PC-3 (cell line): ENCODE results near the gene RALB. TPM values are rescaled to one million over a fixed set of nuclear protein-coding genes. Genes with fewer than 3 reads are reported as not detected.
"Not testable (repeated sequence)": the region's sequence is repeated elsewhere in the genome, so short reads cannot be mapped to it uniquely, and the experiment has no call there.

Experiments
- ATAC-seq: fragments of 200-7000 bp; cut with Tn5 transposase; 2 replicates; pipeline ENCODE4 v1.9.1; 2020; ENCODE audit warnings: mild to moderate bottlenecking, moderate library complexity
- BruUV-seq: library from RNA; stranded (reverse); fragments of 400-500 nt; replicated peaks from 2 replicates; lab custom pipeline; 2021; lab: Mats Ljungman, UMichigan
- CTCF ChIA-PET: fragments of 300-600 bp; sonication (Branson Sonifier 250); formaldehyde crosslinking; loops from one replicate; lab custom pipeline; 2022; ENCODE audit warnings: antibody characterized with exemption; lab: Charles Lee
- POLR2A ChIA-PET: fragments of 300-600 bp; sonication (Branson Sonifier 250); formaldehyde crosslinking; loops from one replicate; lab custom pipeline; 2022; ENCODE audit warnings: antibody characterized with exemption; ENCODE audit not compliant: unreplicated experiment; lab: Charles Lee
- DNase-seq: peaks from one replicate; pipeline ENCODE4 v3.0.0-alpha.2; 2015
- H2AFZ ChIP-seq: fragments of 300-600 bp; sonication (generic); 2 replicates; pipeline ENCODE4 v1.6.0; 2016; ENCODE audit warnings: antibody characterized with exemption, low read length
- H3F3A ChIP-seq: fragments of 300-600 bp; sonication (generic); one replicate; pipeline ENCODE4 v1.6.0; 2017; ENCODE audit warnings: antibody characterized with exemption, low read length, control low read depth, mild to moderate bottlenecking; ENCODE audit not compliant: unreplicated experiment
- H3K27ac ChIP-seq: fragments of 300-600 bp; sonication (generic); 2 replicates; pipeline ENCODE4 v1.5.1; 2016; ENCODE audit warnings: mild to moderate bottlenecking, low read length
- H3K27me3 ChIP-seq: fragments of 300-600 bp; sonication (generic); 2 replicates; pipeline ENCODE4 v1.6.1; 2016; ENCODE audit warnings: low read length, mixed read lengths
- H3K36me3 ChIP-seq: fragments of 300-600 bp; sonication (generic); 2 replicates; pipeline ENCODE4 v1.6.1; 2016; ENCODE audit warnings: low read depth, mixed run types, low read length, mixed read lengths
- H3K4me1 ChIP-seq: fragments of 300-600 bp; sonication (generic); 2 replicates; pipeline ENCODE4 v1.5.1; 2016; ENCODE audit warnings: low read length; ENCODE audit not compliant: insufficient read depth
- H3K4me2 ChIP-seq: fragments of 300-600 bp; sonication (generic); 2 replicates; pipeline ENCODE4 v1.6.0; 2016; ENCODE audit warnings: low read length
- H3K4me3 ChIP-seq: fragments of 300-600 bp; sonication (generic); 2 replicates; pipeline ENCODE4 v1.5.1; 2016; ENCODE audit warnings: mild to moderate bottlenecking, low read length, mixed read lengths
- H3K79me2 ChIP-seq: fragments of 300-600 bp; sonication (generic); 2 replicates; pipeline ENCODE4 v1.6.1; 2017; ENCODE audit warnings: low read length, mixed read lengths
- H3K9ac ChIP-seq: fragments of 300-600 bp; sonication (generic); 2 replicates; pipeline ENCODE4 v1.6.0; 2016; ENCODE audit warnings: mild to moderate bottlenecking, low read length
- H3K9me2 ChIP-seq: fragments of 300-600 bp; sonication (generic); replicated peaks from 2 replicates; pipeline ENCODE4 v1.6.1; 2016; ENCODE audit warnings: mixed run types, low read length, mixed read lengths
- H3K9me3 ChIP-seq: fragments of 300-600 bp; sonication (generic); 2 replicates; pipeline ENCODE4 v1.6.1; 2016; ENCODE audit warnings: low read length, mixed read lengths
- H4K20me1 ChIP-seq: fragments of 300-600 bp; sonication (generic); 2 replicates; pipeline ENCODE4 v1.6.1; 2016; ENCODE audit warnings: low read length, mixed read lengths
- CTCF ChIP-seq: fragments of 300-600 bp; sonication (generic); conservative IDR thresholded peaks from 2 replicates; pipeline ENCODE4 v1.5.1; 2017; ENCODE audit warnings: antibody characterized with exemption, low read depth, mild to moderate bottlenecking, low read length
- EZH2 ChIP-seq: fragments of 300-600 bp; sonication (generic); IDR thresholded peaks from one replicate; pipeline ENCODE4 v1.6.1; 2017; ENCODE audit warnings: antibody characterized with exemption, mild to moderate bottlenecking, low read length; ENCODE audit not compliant: unreplicated experiment
- EZH2phosphoT487 ChIP-seq: fragments of 300-600 bp; sonication (generic); IDR thresholded peaks from 2 replicates; pipeline ENCODE4 v1.6.1; 2018; ENCODE audit warnings: mild to moderate bottlenecking, antibody characterized with exemption, low read length, borderline replicate concordance
- intact Hi-C: fragments of 100-400 bp; cut with micrococcal nuclease; formaldehyde crosslinking; loops from 2 replicates; pipeline ENCODE4 v1.9.0; 2023
- total RNA-seq: library from RNA; depleted of rRNA; stranded (reverse); fragments of >200 nt; gene quantifications from 2 replicates; pipeline ENCODE4 v1.2.3, GENCODE V29; 2014

RALB gene
- total RNA-seq, 1 experiment from 2014 or later: 57.9 TPM

- no peak for DNase-seq
- no peak for ATAC-seq
- ChIA-PET POLR2A (no interaction called here), CTCF (no interaction called here)
- no peak overlapping the region for H2AFZ ChIP-seq
- no peaks in the 10 kb centered on the region for H3K4me1 ChIP-seq
- H3K79me2 ChIP-seq: no peaks in the 10 kb centered on the region
- intact Hi-C loops: no loop called here
- H4K20me1 ChIP-seq: no peaks in the 10 kb centered on the region
- no peak overlapping the region for H3K4me3 ChIP-seq
- no TSS peak for BruUV-seq
- TF ChIP-seq EZH2: no peak
- no peak for TF ChIP-seq CTCF
- TF ChIP-seq EZH2phosphoT487: no peak
- no peaks in the 10 kb centered on the region for H3K9me3 ChIP-seq
- H3K4me2 ChIP-seq: no peak overlapping the region
- no peak overlapping the region for H3K9ac ChIP-seq
- H3K9me2 ChIP-seq: no peaks in the 10 kb centered on the region
- H3F3A ChIP-seq: no peaks in the 10 kb centered on the region
- H3K27ac ChIP-seq: no peak overlapping the region
- H3K27me3 ChIP-seq: no peaks in the 10 kb centered on the region
- no peaks in the 10 kb centered on the region for H3K36me3 ChIP-seq
Observed at GRCh38 chr2:120319123-120319522, 66.5 kb downstream of the RALB start.

- Histone ChIP-seq H3K27ac (no peak overlapping the region), H3K4me1 (no peaks in the 10 kb centered on the region), H3K9me3 (no peaks in the 10 kb centered on the region), H3K36me3 (no peaks in the 10 kb centered on the region), H3K27me3 (no peaks in the 10 kb centered on the region), H2AFZ (no peak overlapping the region), H4K20me1 (no peaks in the 10 kb centered on the region), H3F3A (no peaks in the 10 kb centered on the region), H3K4me3 (no peak overlapping the region), H3K9me2 (no peaks in the 10 kb centered on the region), H3K79me2 (no peaks in the 10 kb centered on the region), H3K9ac (no peak overlapping the region), H3K4me2 (no peak overlapping the region)
- no TSS peak for BruUV-seq
- ChIA-PET CTCF (no interaction called here), POLR2A (no interaction called here)
- TF ChIP-seq CTCF (no peak), EZH2 (no peak), EZH2phosphoT487 (no peak)
- DNase-seq: no peak
- ATAC-seq: no peak
- intact Hi-C loops: no loop called here
Observed at GRCh38 chr2:120319686-120320317, 67.2 kb downstream of the RALB start.

- no peak for ATAC-seq
- Histone ChIP-seq H3K4me3 (no peak overlapping the region), H3F3A (no peaks in the 10 kb centered on the region), H3K36me3 (no peaks in the 10 kb centered on the region), H3K27me3 (no peaks in the 10 kb centered on the region), H3K9ac (no peak overlapping the region), H3K79me2 (no peaks in the 10 kb centered on the region), H3K4me2 (no peak overlapping the region), H3K9me2 (no peaks in the 10 kb centered on the region), H3K9me3 (no peaks in the 10 kb centered on the region), H2AFZ (no peak overlapping the region), H4K20me1 (no peaks in the 10 kb centered on the region), H3K27ac (no peak overlapping the region), H3K4me1 (no peaks in the 10 kb centered on the region)
- POLR2A ChIA-PET: no interaction called here
- no TSS peak for BruUV-seq
- TF ChIP-seq EZH2phosphoT487 (no peak), EZH2 (no peak), CTCF (no peak)
- intact Hi-C loops: no loop called here
- CTCF ChIA-PET: no interaction called here
- DNase-seq: no peak
Observed at GRCh38 chr2:120320318-120320851, 67.7 kb downstream of the RALB start.

- not testable (repeated sequence) for H2AFZ ChIP-seq, BruUV-seq
Observed at GRCh38 chr2:120320887-120321556, 68.4 kb downstream of the RALB start.

More at GRCh38 chr2:120320887-120321556, 68.4 kb downstream of the RALB start:
- POLR2A ChIA-PET, H3K27ac ChIP-seq, H4K20me1 ChIP-seq, H3K4me2 ChIP-seq, H3F3A ChIP-seq, H3K9me2 ChIP-seq, H3K4me1 ChIP-seq, intact Hi-C loops, H3K9me3 ChIP-seq, ATAC-seq, H3K27me3 ChIP-seq, CTCF ChIA-PET, H3K9ac ChIP-seq, H3K4me3 ChIP-seq, H3K36me3 ChIP-seq, DNase-seq, H3K79me2 ChIP-seq: not testable (repeated sequence)
